DND-41 (cell line): ENCODE data around the gene ZFP69B.

Experiments used
- ATAC-seq: fragments of 200-7000 bp; cut with Tn5 transposase; 3 replicates; pipeline ENCODE4 v1.9.1; 2021; ENCODE audit warnings: low read depth; ENCODE audit not compliant: insufficient read depth
- DNase-seq: peaks from one replicate; pipeline ENCODE4 v3.0.0-alpha.2; 2020
- H2AFZ ChIP-seq: 2 replicates; pipeline ENCODE4 v1.6.0; 2012; ENCODE audit warnings: low read depth, low read length
- H3K27ac ChIP-seq: 2 replicates; pipeline ENCODE4 v1.5.1; 2012; ENCODE audit warnings: low read length, inconsistent platforms
- H3K27me3 ChIP-seq: fragments of 200-600 bp; sonication (generic); 2 replicates; pipeline ENCODE4 v1.6.0; 2012; ENCODE audit warnings: low read length, mild to moderate bottlenecking, inconsistent platforms; ENCODE audit not compliant: insufficient read depth, poor library complexity
- H3K36me3 ChIP-seq: 2 replicates; pipeline ENCODE4 v1.5.1; 2012; ENCODE audit warnings: low read length, inconsistent platforms; ENCODE audit not compliant: insufficient read depth
- H3K4me1 ChIP-seq: 2 replicates; pipeline ENCODE4 v1.5.1; 2012; ENCODE audit warnings: mild to moderate bottlenecking, low read length; ENCODE audit not compliant: insufficient read depth
- H3K4me2 ChIP-seq: 2 replicates; pipeline ENCODE4 v1.6.0; 2012; ENCODE audit warnings: mild to moderate bottlenecking, moderate library complexity, low read length, inconsistent platforms; ENCODE audit not compliant: insufficient read depth
- H3K4me3 ChIP-seq, 2 experiments: fragments of 200-600 bp in 1 of 2; shearing (Covaris generic) in 1 of 2; 2 replicates each; pipeline ENCODE4 v1.5.1; 2012 to 2016; ENCODE audit warnings: inconsistent platforms in 2 of 2, low read length in 2 of 2, mild to moderate bottlenecking in 2 of 2, low read depth in 1 of 2, moderate library complexity in 1 of 2
- H3K79me2 ChIP-seq: 2 replicates; pipeline ENCODE4 v1.6.0; 2012; ENCODE audit warnings: low read length, inconsistent platforms; ENCODE audit not compliant: insufficient read depth
- H3K9ac ChIP-seq: 2 replicates; pipeline ENCODE4 v1.6.0; 2012; ENCODE audit warnings: low read depth, mild to moderate bottlenecking, inconsistent platforms, low read length, moderate library complexity
- H3K9me3 ChIP-seq: 2 replicates; pipeline ENCODE4 v1.5.1; 2012; ENCODE audit warnings: low read length, moderate library complexity, mild to moderate bottlenecking, inconsistent platforms; ENCODE audit not compliant: insufficient read depth, severe bottlenecking
- H4K20me1 ChIP-seq: 2 replicates; pipeline ENCODE4 v1.6.0; 2012; ENCODE audit warnings: low read length; ENCODE audit not compliant: insufficient read depth
- CTCF ChIP-seq: IDR thresholded peaks from 2 replicates; pipeline ENCODE4 v1.5.1; 2012; ENCODE audit warnings: borderline replicate concordance, low read length, moderate library complexity, mild to moderate bottlenecking; ENCODE audit not compliant: poor library complexity, severe bottlenecking; ENCODE audit errors: extremely low read depth
- EZH2 ChIP-seq: IDR thresholded peaks from 3 replicates; pipeline ENCODE4 v1.6.1; 2012; ENCODE audit warnings: borderline replicate concordance, low read depth, mild to moderate bottlenecking, moderate library complexity, low read length, inconsistent platforms; ENCODE audit not compliant: severe bottlenecking

Gene ZFP69B

GRCh38 chr1:40425198-40425597 is 25.1 kb upstream of the ZFP69B start:
- Histone ChIP-seq H3K4me3 (no peak overlapping the region), H4K20me1 (no peaks in the 10 kb centered on the region), H3K27me3 (no peaks in the 10 kb centered on the region), H3K79me2 (no peaks in the 10 kb centered on the region), H3K27ac (no peak overlapping the region), H3K9me3 (no peaks in the 10 kb centered on the region), H3K4me1 (no peaks in the 10 kb centered on the region), H3K4me2 (no peak overlapping the region), H3K36me3 (peaks cover 5% of the 10 kb centered on the region; the same call in 1 of the 2 replicates), H2AFZ (no peak overlapping the region), H3K9ac (no peak overlapping the region)
- DNase-seq (no peak), ATAC-seq (no peak)
- TF ChIP-seq CTCF (no peak), EZH2 (no peak)

GRCh38 chr1:40431385-40431784 is 18.9 kb upstream of the ZFP69B start:
- Histone ChIP-seq H2AFZ (no peak overlapping the region), H3K4me3 (no peak overlapping the region), H3K27ac (no peak overlapping the region), H3K9me3 (no peaks in the 10 kb centered on the region), H3K27me3 (no peaks in the 10 kb centered on the region), H3K9ac (no peak overlapping the region), H4K20me1 (no peaks in the 10 kb centered on the region), H3K79me2 (no peaks in the 10 kb centered on the region), H3K4me1 (no peaks in the 10 kb centered on the region), H3K4me2 (no peak overlapping the region), H3K36me3 (no peaks in the 10 kb centered on the region)
- DNase-seq (no peak), ATAC-seq (no peak)
- TF ChIP-seq EZH2 (no peak), CTCF (no peak)

- H3K9me3 ChIP-seq, result no peaks in the 10 kb centered on the region
- H3K27ac ChIP-seq, result no peak overlapping the region
- no peak for ATAC-seq
- no peak overlapping the region for H2AFZ ChIP-seq
- H3K9ac ChIP-seq, result no peak overlapping the region
- no peak overlapping the region for H3K4me3 ChIP-seq
- H3K36me3 ChIP-seq, result no peaks in the 10 kb centered on the region
- no peak for TF ChIP-seq CTCF
- no peak for TF ChIP-seq EZH2
- H3K4me2 ChIP-seq, result no peak overlapping the region
- H3K79me2 ChIP-seq, result no peaks in the 10 kb centered on the region
- no peaks in the 10 kb centered on the region for H3K4me1 ChIP-seq
- DNase-seq, result no peak
- H3K27me3 ChIP-seq, result no peaks in the 10 kb centered on the region
- H4K20me1 ChIP-seq, result no peaks in the 10 kb centered on the region
Observed at GRCh38 chr1:40432644-40433390, 17.5 kb upstream of the ZFP69B start.
